NCI-H1417 treated with DMSO at 0.1 percent for 48 hours (cell line): ENCODE data around the gene MTMR12.
"Not testable (repeated sequence)": the region's sequence is repeated elsewhere in the genome, so short reads cannot be mapped to it uniquely, and the experiment has no call there.

Source experiments
- DNase-seq: peaks from one replicate; lab custom pipeline; 2025; lab: John Stamatoyannopoulos, UW

The MTMR12 gene

GRCh38 chr5:32325062-32325461 lies 12.3 kb upstream of the MTMR12 start:
- no peak for DNase-seq

- DNase-seq = no peak
Measured at GRCh38 chr5:32323741-32324140, 11.0 kb upstream of the MTMR12 start.

- no peak for DNase-seq
Measured at GRCh38 chr5:32322882-32323281, 10.1 kb upstream of the MTMR12 start.

GRCh38 chr5:32321787-32322186 lies 9.0 kb upstream of the MTMR12 start:
- not testable (repeated sequence) for DNase-seq

GRCh38 chr5:32320576-32320975 lies 7.8 kb upstream of the MTMR12 start:
- DNase-seq = no peak

- DNase-seq = no peak
Measured at GRCh38 chr5:32319926-32320543, 7.3 kb upstream of the MTMR12 start.

GRCh38 chr5:32319392-32319791 lies 6.7 kb upstream of the MTMR12 start:
- no peak for DNase-seq

GRCh38 chr5:32317041-32317440 lies 4.3 kb upstream of the MTMR12 start:
- no peak for DNase-seq

GRCh38 chr5:32315221-32316014 lies 2.7 kb upstream of the MTMR12 start:
- no peak for DNase-seq

- DNase-seq = no peak
Measured at GRCh38 chr5:32314658-32315057, 1.9 kb upstream of the MTMR12 start.

GRCh38 chr5:32314152-32314488 lies 1.4 kb upstream of the MTMR12 start:
- DNase-seq = not testable (repeated sequence)

- DNase-seq = no peak
Measured at GRCh38 chr5:32312197-32312594, 543 bp downstream of the MTMR12 start.

GRCh38 chr5:32311404-32312196 lies 1.1 kb downstream of the MTMR12 start:
- DNase-seq = no peak

GRCh38 chr5:32309761-32310160 lies 3.0 kb downstream of the MTMR12 start:
- no peak for DNase-seq

- no peak for DNase-seq
Measured at GRCh38 chr5:32308946-32309345, 3.8 kb downstream of the MTMR12 start.

GRCh38 chr5:32307769-32308194 lies 5.0 kb downstream of the MTMR12 start:
- DNase-seq = no peak

GRCh38 chr5:32304622-32305021 lies 8.1 kb downstream of the MTMR12 start:
- DNase-seq = no peak

GRCh38 chr5:32303755-32304120 lies 9.0 kb downstream of the MTMR12 start:
- no peak for DNase-seq

- DNase-seq = no peak
Measured at GRCh38 chr5:32302835-32303754, 9.6 kb downstream of the MTMR12 start.

- no peak for DNase-seq
Measured at GRCh38 chr5:32301891-32302290, 10.8 kb downstream of the MTMR12 start.

GRCh38 chr5:32299059-32299677 lies 13.6 kb downstream of the MTMR12 start:
- no peak for DNase-seq

- DNase-seq = no peak
Measured at GRCh38 chr5:32298059-32298415, 14.7 kb downstream of the MTMR12 start.
